Islet of Langerhans (tissue), 1 donor: Measurements from ENCODE around the gene PINK1.
A peak's percentile ranks its signal among the peaks of the same experiment; 100 is the strongest.
"Not testable (repeated sequence)": the region's sequence is repeated elsewhere in the genome, so short reads cannot be mapped to it uniquely, and the experiment has no call there.

Source experiments
- FAIRE-seq: peaks from one replicate; lab custom pipeline; 2011; peaks lifted over from hg19 to GRCh38; lab: Jason Lieb, UNC

PINK1 gene

DNA sequence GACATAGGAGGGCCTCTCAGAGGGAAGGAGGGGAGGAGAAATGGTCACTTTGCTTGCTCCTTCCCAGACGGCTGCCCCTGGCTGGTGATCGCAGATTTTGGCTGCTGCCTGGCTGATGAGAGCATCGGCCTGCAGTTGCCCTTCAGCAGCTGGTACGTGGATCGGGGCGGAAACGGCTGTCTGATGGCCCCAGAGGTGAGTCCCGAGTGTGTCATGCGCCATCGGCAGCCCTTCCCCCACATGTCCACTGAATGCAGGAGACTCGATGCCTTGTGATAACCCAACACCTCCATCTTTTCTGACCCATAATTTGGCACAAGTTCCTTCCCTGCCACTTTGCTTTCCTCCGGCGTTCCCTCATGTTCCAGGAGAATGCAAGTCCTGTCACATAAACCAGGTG is 15.2 kb downstream of the PINK1 start:
- FAIRE-seq = no peak

DNA sequence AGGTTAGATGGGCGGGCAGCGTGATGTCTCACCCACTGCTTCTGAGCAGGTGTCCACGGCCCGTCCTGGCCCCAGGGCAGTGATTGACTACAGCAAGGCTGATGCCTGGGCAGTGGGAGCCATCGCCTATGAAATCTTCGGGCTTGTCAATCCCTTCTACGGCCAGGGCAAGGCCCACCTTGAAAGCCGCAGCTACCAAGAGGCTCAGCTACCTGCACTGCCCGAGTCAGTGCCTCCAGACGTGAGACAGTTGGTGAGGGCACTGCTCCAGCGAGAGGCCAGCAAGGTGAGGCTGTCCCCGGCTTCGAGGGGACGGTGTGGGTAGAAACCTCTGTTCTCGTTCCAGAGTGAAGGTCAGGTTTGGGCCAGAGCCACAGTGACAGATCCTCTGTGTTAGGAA is 15.7 kb downstream of the PINK1 start:
- FAIRE-seq = no peak

DNA sequence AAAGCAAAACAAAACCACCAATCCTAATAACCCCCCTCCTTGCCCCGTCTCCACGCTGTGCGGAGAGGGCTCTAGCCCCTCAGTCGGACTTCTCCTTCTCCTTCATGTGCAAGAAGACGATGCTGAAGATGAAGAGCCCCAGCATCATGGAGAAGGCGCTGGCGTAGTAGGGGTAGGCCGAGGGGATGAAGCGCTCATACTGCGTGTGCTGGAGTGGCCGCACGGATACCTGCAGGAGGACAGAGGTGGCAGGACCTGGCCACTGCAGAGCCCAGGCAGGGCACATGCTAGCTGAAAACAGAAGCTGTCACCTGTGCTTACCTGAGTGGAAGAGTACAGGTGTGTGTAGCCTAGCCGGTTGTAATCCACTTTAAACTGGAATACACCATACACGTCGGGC is 19.0 kb downstream of the PINK1 start:
- FAIRE-seq = no peak

DNA sequence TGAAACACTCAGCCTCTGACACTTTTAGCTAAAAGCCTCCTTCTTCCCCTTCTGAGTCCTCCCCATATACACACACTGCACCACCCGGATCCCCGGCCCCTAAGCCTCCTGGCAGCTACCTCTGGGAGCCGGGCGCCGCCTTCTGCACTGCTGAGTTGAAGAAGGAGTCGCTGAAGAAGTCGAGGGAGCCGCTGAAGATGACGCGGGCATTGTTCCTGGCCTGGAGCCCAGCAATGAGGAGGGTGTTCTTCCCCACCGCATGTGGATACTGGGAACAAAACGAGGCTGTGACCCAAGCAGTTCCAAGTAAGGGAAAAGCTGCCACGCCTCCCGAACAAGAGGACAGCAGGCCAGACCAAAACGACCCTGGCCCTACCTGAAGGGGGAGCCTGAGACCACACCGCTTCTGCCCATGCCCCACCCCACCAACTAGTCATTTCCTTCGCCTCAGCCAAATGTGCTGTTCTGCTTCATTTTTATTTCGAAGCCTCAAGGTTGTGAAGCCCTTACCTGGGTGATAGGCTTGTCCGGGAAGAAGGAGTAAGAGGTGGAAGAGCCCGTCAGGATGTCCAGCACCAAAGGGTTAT is 20.9 kb downstream of the PINK1 start:
- FAIRE-seq = no peak

DNA sequence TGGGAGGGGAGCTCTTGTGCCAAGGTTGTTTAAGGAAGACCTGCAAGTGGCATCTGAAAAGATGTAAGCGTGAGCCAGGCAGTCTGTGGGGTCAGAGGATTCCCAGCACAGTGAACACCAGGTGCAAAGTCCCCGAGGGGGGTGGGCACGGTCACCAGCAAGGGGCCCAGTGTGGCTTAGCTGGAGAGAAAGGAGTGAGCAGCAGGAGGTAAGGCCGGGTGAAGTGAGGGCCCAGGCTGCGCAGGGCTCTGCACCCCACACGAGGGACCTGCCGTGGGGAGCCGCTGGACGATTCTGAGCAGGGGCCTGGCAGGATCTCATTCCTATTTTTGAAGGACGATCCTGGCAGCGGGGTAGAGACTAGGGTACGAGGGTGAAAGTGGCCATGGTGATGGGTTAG is 23.8 kb downstream of the PINK1 start:
- FAIRE-seq = no peak

DNA sequence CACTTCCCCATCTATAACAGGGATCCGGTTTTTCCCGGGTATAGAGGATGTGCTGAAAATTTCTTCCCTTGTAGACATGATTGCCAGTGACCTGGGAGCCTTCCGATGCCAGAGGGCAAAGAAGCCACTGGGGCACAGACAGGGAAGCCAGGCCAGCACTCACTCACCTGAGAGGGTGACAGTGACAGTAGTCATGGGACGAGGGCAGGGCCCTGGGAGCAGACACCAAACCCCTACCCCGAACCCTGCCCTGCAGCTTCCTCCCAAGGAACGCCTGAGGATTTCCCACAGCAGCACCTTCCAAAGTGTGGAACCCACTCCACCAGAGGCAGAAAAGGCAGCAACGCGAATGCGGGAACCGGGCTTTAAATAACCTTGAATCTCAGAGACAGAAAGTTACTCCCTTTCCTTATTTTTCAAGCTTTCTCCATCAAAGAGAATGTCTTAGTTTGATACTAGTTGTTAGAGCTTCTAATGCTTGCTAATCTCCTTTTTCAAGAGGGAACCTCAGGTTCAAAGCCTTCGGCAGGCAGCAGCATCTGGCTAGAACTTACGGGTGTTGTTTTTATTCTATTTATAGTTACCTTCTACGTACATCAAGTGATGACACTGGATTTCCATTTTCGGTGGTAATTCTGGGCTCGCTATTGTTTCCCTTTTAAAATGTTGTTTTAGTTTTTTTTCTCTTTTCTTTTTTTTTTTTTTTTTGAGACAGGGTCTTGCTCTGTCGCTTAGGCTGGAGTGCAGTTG is 25.1 kb downstream of the PINK1 start:
- FAIRE-seq = no peak

DNA sequence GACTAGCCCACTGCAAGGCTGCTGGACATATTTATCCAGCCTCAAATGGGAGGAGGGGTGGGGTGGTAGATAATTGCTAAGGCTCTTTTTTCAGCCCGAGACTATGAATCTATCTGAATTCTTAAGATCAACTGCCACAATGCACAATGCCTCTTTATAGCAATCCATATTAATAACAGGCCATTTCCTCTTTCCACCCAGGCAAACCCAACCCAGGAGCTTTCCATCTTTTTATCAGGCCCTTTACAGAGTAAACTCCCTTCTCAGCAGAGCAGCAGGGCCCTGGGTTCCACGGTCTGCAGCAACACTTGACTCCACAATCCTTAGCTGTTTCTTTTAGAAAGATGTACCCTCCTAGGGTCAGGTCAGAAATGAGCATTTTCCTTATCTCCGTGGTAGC is 27.1 kb downstream of the PINK1 start:
- no peak for FAIRE-seq

DNA sequence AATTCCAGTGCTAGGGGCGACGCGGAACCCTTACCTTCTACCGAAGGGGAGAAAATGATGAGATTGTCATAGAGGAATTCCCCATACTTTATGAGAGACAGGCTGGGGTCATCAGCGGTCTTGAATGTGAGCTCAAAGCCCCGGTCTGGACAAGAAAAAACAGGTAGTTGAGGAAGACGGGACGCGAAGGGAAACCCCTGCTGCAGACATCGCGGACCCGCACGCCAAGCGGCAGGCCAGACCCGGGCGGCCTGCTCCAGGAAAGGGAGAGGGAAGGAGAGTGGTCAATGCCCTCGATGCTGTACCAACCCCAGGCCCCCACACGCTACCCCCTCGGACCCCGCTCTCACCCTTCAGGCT is 27.6 kb downstream of the PINK1 start:
- FAIRE-seq = no peak

DNA sequence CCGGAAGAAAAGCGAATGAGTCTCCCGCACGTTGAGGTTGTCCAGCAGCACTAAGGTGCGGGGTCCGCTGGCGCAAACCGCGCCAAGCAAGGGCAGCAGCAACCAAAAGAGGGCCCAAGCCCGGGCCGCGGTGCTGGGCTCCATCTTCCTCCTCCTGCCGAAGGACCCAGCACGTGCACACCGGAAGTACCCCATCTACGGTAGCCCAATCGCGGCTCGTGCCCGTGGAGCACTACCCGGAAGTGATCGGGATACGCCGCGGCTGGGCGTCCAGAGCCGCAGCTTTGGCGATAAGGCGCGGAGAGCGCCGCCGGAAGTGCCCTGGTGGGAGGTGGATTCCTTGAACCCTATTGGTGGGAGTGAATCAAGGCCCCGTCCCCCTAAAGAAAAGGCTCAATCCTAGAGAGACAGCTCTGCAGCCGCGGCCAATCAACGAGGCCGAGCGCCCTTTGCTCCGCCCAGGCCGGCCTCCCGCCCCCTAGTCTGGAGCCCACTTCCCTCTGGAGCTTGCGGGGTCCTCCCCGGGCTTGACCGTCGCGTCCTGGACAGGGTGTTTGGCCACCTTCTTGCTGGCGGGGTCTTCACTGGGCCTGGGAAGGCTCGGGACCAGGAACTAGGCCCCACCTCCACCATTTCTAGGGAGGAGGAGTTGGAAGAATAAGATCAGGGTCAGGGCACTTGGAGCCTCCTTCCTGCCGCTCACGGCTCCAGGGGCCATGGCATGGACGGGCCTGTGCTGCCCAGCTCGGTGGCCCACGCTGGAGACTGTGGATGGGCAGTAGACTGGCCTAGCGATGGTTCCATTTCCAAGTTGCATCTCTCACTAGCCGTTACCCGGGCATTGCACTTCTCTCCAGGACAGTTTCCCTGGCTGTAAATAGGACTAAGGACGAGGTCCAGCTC is 28.2 kb downstream of the PINK1 start, which contains the start of gene DDOST:
Gene DDOST, minus strand, starts transcription at position 163 of the 903 bp plus-strand sequence. Its CDS starts 19 bp downstream, at position 144.
- FAIRE-seq = peak; percentile 95

DNA sequence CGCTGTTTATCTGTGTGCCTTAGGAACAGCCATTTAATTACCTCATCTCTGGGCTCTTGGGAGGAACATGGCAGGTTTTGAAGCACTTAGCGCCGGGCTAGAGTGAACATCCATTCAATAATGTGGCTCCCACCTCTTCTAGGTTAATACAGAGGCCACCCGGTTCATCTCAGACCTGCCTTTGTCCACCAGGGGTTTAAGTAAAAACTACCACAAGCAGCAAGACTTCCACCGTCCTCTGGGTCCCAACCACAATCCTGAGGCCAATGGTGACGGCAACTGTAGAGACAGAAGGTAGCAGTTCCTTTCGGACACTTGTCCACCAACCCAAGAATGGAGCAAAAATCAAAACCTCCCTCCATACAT is 28.8 kb downstream of the PINK1 start:
- FAIRE-seq = no peak

DNA sequence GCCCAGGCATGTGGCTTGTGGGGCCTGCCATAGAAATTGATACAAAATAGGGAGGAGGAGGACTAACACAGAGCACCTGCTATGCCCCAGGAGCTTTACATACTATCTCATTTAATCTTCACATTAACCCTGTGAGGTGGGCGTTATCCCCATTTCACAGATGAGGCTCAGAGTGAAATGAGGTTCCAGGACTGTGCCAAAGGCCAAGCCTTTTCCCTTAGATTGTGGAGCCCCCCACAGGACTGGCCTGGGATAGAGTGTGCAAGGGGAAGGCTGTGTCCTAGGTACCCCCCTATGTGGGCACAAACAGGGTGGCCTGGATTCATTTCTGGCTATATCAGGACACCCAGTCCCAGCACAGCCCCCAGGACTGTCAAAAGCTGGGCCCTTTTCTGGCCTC is 30.1 kb downstream of the PINK1 start:
- no peak for FAIRE-seq

DNA sequence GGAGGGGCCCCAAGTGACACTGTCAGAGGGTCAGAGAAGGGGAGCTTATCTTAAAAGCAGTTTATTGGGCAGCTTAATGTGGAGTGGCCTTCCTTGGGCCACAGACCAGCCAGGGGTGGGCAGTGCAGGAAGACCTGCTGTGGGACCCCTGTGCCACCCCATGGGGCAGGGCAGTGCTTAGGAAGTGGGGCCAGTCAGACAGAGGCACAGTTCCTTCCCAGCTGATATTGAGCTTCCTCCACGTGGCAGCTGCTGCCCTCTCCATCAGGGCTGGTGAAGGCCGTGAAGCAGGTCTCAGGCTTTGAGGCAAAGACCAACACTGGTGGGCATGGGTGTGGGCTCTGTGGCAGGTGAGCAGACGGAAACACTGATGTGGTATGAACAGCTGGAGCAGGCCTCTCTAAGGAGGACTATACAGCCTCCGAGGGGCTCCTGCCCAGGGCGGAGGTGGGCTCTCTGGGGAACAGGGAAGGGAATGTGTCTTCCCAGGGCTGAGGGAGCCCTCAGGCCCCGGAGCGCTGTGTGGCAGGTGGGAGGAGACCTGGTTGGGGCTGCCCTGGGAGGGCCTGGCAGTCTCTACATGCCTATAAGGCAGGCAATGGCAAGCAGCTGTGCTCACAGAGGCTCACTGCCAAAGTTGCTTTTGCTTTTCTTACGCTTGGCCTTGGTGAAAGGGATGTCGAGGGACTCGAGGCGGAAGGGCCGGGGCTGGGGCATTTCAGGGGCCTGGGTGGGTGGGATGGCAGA is 30.9 kb downstream of the PINK1 start:
- FAIRE-seq = no peak

DNA sequence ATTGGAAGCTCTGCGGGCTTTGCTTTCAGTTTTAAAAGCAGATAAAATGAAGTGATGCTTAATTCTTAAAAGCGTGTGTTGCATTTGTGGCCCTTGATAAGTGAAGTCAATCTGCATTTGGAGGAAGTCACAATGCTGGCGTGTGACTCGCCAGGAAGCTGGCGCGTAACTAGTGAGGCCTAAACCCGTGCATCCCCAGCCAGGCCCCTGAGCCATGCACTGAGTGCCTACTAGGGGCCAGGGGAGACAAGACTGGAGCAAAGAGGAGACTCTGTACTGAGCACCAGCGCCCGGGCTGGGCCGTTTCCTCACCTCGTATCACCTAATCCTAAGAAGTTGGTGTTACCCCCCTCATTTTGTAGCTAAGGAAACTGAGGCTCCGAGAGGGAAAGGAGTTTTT is 32.5 kb downstream of the PINK1 start:
- FAIRE-seq = no peak

DNA sequence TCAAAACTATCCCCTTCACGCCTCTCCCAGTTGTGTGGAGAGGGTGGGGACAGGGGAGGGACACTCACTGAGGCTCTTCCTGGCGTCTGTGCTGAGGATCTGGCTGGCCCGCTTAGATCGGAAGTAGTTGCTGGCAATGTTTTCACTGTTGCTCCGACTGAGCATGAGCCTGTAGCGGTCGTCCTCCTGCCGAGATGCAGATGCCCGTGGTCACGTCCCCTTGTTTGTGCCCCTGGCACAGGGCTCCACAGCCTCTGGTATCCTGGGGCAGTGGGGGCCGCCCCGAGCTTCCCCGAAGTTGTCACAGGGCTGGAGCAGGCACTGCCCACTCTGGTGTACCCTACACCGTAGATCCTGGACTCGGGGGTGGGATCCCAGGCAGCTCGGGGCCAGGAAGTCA is 32.9 kb downstream of the PINK1 start:
- FAIRE-seq = no peak

DNA sequence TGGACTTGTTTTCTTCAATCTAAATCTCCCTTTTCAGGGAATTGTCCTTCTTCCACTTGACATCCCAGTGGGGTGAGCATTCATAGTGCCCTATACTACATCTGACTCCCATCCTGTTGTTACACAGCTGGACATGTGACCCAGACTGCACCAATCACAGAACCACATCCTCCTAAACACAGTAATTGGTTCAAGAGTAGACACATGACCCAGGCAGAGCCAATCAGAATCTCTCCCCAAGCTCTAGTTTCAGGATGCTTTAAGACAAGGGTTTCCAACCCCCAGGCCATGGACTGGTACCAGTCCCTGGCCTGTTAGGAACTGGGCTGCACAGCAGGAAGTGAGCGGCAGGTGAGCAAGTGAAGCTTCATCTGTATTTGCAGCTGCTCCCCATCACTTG is 33.5 kb downstream of the PINK1 start:
- FAIRE-seq = no peak

DNA sequence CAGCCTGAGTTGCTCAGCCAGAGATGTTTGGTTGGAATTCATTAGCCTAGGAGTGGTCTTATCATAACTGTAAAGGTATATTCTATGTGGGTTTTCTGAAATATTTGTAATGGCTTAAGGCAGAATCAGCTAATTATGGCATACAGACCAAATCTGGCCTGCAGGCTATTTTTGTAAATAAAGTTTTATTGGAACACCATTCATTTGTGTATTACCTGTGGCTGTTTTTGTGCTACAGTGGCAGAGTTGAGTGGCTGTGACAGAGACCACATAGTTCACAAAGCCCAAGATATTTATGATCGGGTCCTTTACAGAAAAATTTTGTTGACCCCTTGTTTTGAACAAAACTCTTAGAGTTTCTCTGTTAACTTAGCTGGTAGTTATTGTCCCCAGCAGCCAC is 35.3 kb downstream of the PINK1 start:
- no peak for FAIRE-seq

DNA sequence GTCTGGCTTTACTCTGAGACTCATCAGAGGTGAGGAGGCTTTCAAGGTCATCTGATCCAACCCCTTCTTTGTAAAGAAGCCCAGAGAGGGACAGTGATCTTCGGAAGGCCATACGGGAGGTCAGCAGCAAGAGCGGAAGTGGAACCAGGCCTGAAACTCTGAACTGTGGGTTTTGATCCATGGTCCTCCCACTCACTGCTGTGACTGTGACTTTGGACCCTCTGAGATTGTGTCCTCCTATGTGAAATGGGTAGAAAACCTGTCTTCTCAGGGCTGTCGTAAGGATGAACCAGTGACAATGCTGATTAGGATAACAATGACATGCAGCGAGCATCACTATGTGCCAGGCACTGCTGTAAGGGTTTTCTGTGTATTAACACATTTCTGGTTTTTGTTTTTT is 37.7 kb downstream of the PINK1 start:
- no peak for FAIRE-seq

DNA sequence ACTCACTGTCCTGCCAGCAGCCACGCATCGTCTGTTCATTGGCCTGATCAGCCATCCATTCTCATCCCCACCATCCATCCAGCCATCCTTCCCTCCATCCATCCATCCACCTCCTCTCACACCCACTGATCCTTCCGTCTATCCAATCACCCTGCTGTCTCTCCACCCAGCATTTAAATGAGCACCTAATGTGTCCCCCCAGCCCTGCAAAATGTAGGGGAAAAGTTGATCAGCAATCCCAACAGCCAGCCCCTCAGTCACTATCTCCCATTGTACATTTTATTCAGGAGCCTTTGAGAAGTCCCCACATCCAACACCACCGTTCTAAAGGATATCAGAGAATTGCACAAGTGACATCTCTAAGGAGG is 39.0 kb downstream of the PINK1 start:
- no peak for FAIRE-seq

DNA sequence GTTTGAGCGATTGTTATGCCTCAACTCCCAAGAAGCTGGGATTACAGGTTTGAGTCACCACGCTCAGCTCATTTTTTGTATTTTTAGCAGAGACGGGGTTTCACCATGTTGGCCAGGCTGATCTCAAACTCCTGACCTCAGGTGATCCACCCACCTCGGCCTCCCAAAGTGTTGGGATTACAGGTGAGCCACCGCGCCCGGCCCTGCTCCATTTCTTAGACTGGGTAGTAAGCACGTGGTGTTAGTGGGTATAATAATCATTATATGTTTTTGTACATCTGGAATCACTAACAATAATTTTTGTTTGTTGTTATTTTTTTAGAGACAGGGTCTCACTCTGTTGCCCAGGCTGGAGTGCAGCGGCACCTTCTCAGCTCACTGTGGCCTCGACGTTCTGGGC is 40.4 kb downstream of the PINK1 start:
- not testable (repeated sequence) for FAIRE-seq

DNA sequence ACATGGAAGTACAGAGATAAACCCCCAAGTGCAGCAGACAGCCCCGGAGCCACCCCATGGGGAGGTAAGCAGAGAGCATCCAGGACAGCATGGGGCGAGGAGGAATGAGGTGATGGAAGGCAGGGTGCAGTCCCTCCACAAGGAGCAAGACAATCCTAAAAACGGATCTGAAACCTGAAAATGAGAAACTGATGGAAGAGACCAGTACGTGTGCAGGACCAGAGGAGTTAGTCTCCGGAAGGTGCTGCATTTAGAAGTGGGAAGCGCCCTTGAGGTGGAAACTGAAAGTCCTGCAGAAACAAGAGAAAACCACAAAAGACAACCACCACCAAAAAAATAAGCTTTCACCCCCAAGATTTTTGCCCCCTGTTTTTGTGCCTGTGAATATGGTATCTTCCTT is 45.3 kb downstream of the PINK1 start:
- FAIRE-seq = no peak

DNA sequence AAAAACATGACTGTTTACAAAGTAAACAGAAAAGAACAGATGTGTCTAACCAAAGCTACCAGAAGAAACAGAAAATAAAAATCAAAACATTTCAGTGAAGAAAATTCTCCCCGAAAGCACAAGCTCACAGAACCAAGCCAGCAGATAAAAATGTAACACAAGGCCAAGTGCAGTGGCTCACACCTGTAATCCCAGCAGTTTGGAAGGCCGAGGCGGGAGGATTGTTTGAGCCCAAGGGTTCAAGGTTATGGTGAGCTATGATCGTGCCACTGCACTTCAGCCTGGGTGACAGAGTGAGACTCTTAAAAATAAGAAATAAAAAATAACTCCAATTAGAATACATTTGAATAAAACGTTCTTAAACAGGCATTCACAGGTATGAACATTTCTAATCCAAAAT is 47.0 kb downstream of the PINK1 start:
- FAIRE-seq = no peak

DNA sequence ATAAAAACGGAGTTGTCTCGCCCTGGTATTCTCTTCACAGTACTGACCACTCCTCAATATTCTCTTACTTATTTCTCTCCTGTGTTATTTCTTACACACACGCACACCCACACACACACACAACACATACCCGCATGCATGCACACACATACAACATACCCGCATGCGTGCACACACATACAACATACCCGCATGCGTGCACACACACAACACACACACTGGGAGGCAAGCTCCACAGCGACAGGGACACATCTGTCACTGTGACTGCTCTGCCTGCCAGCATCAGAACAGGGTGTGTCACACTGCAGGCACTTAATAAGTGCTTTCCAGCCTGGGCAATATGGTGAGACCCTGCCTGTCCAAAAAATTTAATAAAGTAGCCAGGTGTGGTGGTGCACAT is 48.7 kb downstream of the PINK1 start:
- no peak for FAIRE-seq
